HAP-1 (cell line): ENCODE results near the gene MAGOH.

ENCODE experiments used
- DNase-seq, 2 experiments: peaks; one replicate each; pipeline ENCODE4 v3.0.0-alpha.2; 2016 to 2020; ENCODE audit warnings: low spot score in 2 of 2
- H3K27me3 ChIP-seq: fragments of 250-450 bp; sonication (Bioruptor Pico); 2 replicates; pipeline ENCODE4 v1.5.1; 2020; ENCODE audit warnings: low read depth, mild to moderate bottlenecking, moderate library complexity
- H3K36me3 ChIP-seq: fragments of 250-450 bp; sonication (Bioruptor Pico); replicated peaks from 2 replicates; pipeline ENCODE4 v1.5.1; 2020; ENCODE audit warnings: mild to moderate bottlenecking
- H3K4me1 ChIP-seq: fragments of 250-450 bp; sonication (Bioruptor Pico); 2 replicates; pipeline ENCODE4 v1.5.1; 2020; ENCODE audit warnings: mild to moderate bottlenecking
- H3K4me3 ChIP-seq: fragments of 250-450 bp; sonication (Bioruptor Pico); 2 replicates; pipeline ENCODE4 v1.5.1; 2020; ENCODE audit warnings: mild to moderate bottlenecking, moderate library complexity
- H3K9me3 ChIP-seq: fragments of 250-450 bp; sonication (Bioruptor Pico); 2 replicates; pipeline ENCODE4 v1.5.1; 2020; ENCODE audit warnings: mild to moderate bottlenecking, moderate library complexity
- in situ Hi-C: fragments of 300-500 bp; cut with MboI; formaldehyde crosslinking; loops from 3 replicates; pipeline ENCODE4 v1.14.3; 2020; ENCODE audit warnings: low sequenced_read_pairs, inconsistent platforms, mixed read lengths

Gene MAGOH

GRCh38 chr1:53260631-53261247 is 22.4 kb upstream of the MAGOH start:
- in situ Hi-C loops: no loop called here
- Histone ChIP-seq H3K27me3 (no peaks in the 10 kb centered on the region), H3K9me3 (no peaks in the 10 kb centered on the region), H3K4me1 (no peaks in the 10 kb centered on the region), H3K4me3 (no peak overlapping the region), H3K36me3 (peaks cover 93% of the 10 kb centered on the region)
- DNase-seq: no peak

- H3K4me1 ChIP-seq: no peaks in the 10 kb centered on the region
- no peaks in the 10 kb centered on the region for H3K27me3 ChIP-seq
- DNase-seq: no peak
- in situ Hi-C loops: no loop called here
- peaks cover 95% of the 10 kb centered on the region for H3K36me3 ChIP-seq
- H3K4me3 ChIP-seq: no peak overlapping the region
- no peaks in the 10 kb centered on the region for H3K9me3 ChIP-seq
These were observed 21.6 kb upstream of the MAGOH start for GRCh38 chr1:53259932-53260331.

GRCh38 chr1:53258216-53258615 is 19.9 kb upstream of the MAGOH start:
- Histone ChIP-seq H3K27me3 (no peaks in the 10 kb centered on the region), H3K9me3 (no peaks in the 10 kb centered on the region), H3K4me3 (no peak overlapping the region), H3K4me1 (no peaks in the 10 kb centered on the region), H3K36me3 (peaks cover 93% of the 10 kb centered on the region)
- DNase-seq: no peak
- in situ Hi-C loops: no loop called here

- in situ Hi-C loops: no loop called here
- no peak overlapping the region for H3K4me3 ChIP-seq
- no peaks in the 10 kb centered on the region for H3K27me3 ChIP-seq
- no peaks in the 10 kb centered on the region for H3K4me1 ChIP-seq
- DNase-seq: no peak
- no peaks in the 10 kb centered on the region for H3K9me3 ChIP-seq
- H3K36me3 ChIP-seq: peaks cover 87% of the 10 kb centered on the region
These were observed 19.2 kb upstream of the MAGOH start for GRCh38 chr1:53257454-53258081.

- in situ Hi-C loops: no loop called here
These were observed 18.5 kb upstream of the MAGOH start for GRCh38 chr1:53256511-53257453.

GRCh38 chr1:53255031-53255430 is 16.7 kb upstream of the MAGOH start:
- Histone ChIP-seq H3K27me3 (no peaks in the 10 kb centered on the region), H3K9me3 (no peaks in the 10 kb centered on the region), H3K36me3 (peaks cover 79% of the 10 kb centered on the region), H3K4me3 (no peak overlapping the region), H3K4me1 (no peaks in the 10 kb centered on the region)
- no peak for DNase-seq
- in situ Hi-C loops: no loop called here

More at GRCh38 chr1:53256511-53257453, 18.5 kb upstream of the MAGOH start:
- Histone ChIP-seq H3K9me3 (no peaks in the 10 kb centered on the region), H3K4me3 (no peak overlapping the region), H3K4me1 (no peaks in the 10 kb centered on the region), H3K27me3 (no peaks in the 10 kb centered on the region), H3K36me3 (peaks cover 80% of the 10 kb centered on the region)
- no peak for DNase-seq

- in situ Hi-C loops: no loop called here
- no peaks in the 10 kb centered on the region for H3K9me3 ChIP-seq
- H3K36me3 ChIP-seq: peaks cover 76% of the 10 kb centered on the region
- H3K27me3 ChIP-seq: no peaks in the 10 kb centered on the region
- no peak overlapping the region for H3K4me3 ChIP-seq
- DNase-seq: no peak
- no peaks in the 10 kb centered on the region for H3K4me1 ChIP-seq
These were observed 15.8 kb upstream of the MAGOH start for GRCh38 chr1:53254011-53254640.

- no peak for DNase-seq
- Histone ChIP-seq H3K36me3 (peaks cover 61% of the 10 kb centered on the region), H3K4me1 (no peaks in the 10 kb centered on the region), H3K4me3 (no peak overlapping the region), H3K9me3 (no peaks in the 10 kb centered on the region), H3K27me3 (no peaks in the 10 kb centered on the region)
- in situ Hi-C loops: no loop called here
These were observed 12.0 kb upstream of the MAGOH start for GRCh38 chr1:53250325-53250724.

GRCh38 chr1:53249706-53250105 is 11.4 kb upstream of the MAGOH start:
- in situ Hi-C loops: no loop called here
- H3K27me3 ChIP-seq: no peaks in the 10 kb centered on the region
- no peak overlapping the region for H3K4me3 ChIP-seq
- no peaks in the 10 kb centered on the region for H3K9me3 ChIP-seq
- H3K36me3 ChIP-seq: peaks cover 55% of the 10 kb centered on the region
- no peaks in the 10 kb centered on the region for H3K4me1 ChIP-seq
- DNase-seq: no peak

GRCh38 chr1:53246261-53247134 is 8.2 kb upstream of the MAGOH start:
- Histone ChIP-seq H3K36me3 (peaks cover 41% of the 10 kb centered on the region), H3K4me3 (no peak overlapping the region), H3K27me3 (no peaks in the 10 kb centered on the region), H3K4me1 (no peaks in the 10 kb centered on the region), H3K9me3 (no peaks in the 10 kb centered on the region)
- DNase-seq: no peak
- in situ Hi-C loops: no loop called here

GRCh38 chr1:53244141-53244540 is 5.8 kb upstream of the MAGOH start:
- in situ Hi-C loops: no loop called here

GRCh38 chr1:53242381-53242780 is 4.1 kb upstream of the MAGOH start:
- no peak for DNase-seq
- in situ Hi-C loops: no loop called here
- no peak overlapping the region for H3K4me3 ChIP-seq
- no peaks in the 10 kb centered on the region for H3K9me3 ChIP-seq
- H3K36me3 ChIP-seq: peaks cover 11% of the 10 kb centered on the region
- peaks cover 6% of the 10 kb centered on the region for H3K4me1 ChIP-seq
- H3K27me3 ChIP-seq: no peaks in the 10 kb centered on the region

More at GRCh38 chr1:53244141-53244540, 5.8 kb upstream of the MAGOH start:
- no peak for DNase-seq
- peaks cover 20% of the 10 kb centered on the region for H3K36me3 ChIP-seq
- H3K4me1 ChIP-seq: peaks cover under 1% of the 10 kb centered on the region
- H3K4me3 ChIP-seq: no peak overlapping the region
- H3K27me3 ChIP-seq: no peaks in the 10 kb centered on the region
- no peaks in the 10 kb centered on the region for H3K9me3 ChIP-seq

- no peaks in the 10 kb centered on the region for H3K9me3 ChIP-seq
- no peak for DNase-seq
- H3K27me3 ChIP-seq: no peaks in the 10 kb centered on the region
- no peak overlapping the region for H3K4me3 ChIP-seq
- H3K4me1 ChIP-seq: peaks cover 6% of the 10 kb centered on the region
- in situ Hi-C loops: no loop called here
- peaks cover 8% of the 10 kb centered on the region; the same call in 1 of the 2 replicates for H3K36me3 ChIP-seq
These were observed 3.5 kb upstream of the MAGOH start for GRCh38 chr1:53241828-53242227.
